Fibroblast of the aortic adventitia (primary cell): ENCODE measurements around the gene SUCLG2. TPM values are rescaled to one million over a fixed set of nuclear protein-coding genes. Genes with fewer than 3 reads are reported as not detected.

Experiments used
- DNase-seq: peaks from one replicate; pipeline ENCODE4 v3.0.0-alpha.2; 2010; ENCODE audit warnings: low read depth
- H3K4me3 ChIP-seq: 2 replicates; pipeline ENCODE4 v1.5.1; 2011; ENCODE audit warnings: low read depth, mild to moderate bottlenecking, control low read depth, low read length, moderate library complexity
- total RNA-seq: library from RNA; depleted of rRNA; stranded (reverse); fragments of >200 nt; gene quantifications from 2 replicates; pipeline ENCODE4 v1.2.3, GENCODE V29; 2012; ENCODE audit warnings: low replicate concordance
- TF ChIP-seq, protein P1 (sequence below): IDR thresholded peaks from 2 replicates; pipeline ENCODE4 v1.5.1; 2011; ENCODE audit warnings: mild to moderate bottlenecking, low read length, control low read depth, inconsistent platforms; ENCODE audit not compliant: insufficient read depth

The SUCLG2 gene
- total RNA-seq, 1 donor = 73.9 TPM

GRCh38 chr3:67662733-67663132, 8.3 kb upstream of the SUCLG2 start:
- DNase-seq = no peak
- TF ChIP-seq, protein P1, sequence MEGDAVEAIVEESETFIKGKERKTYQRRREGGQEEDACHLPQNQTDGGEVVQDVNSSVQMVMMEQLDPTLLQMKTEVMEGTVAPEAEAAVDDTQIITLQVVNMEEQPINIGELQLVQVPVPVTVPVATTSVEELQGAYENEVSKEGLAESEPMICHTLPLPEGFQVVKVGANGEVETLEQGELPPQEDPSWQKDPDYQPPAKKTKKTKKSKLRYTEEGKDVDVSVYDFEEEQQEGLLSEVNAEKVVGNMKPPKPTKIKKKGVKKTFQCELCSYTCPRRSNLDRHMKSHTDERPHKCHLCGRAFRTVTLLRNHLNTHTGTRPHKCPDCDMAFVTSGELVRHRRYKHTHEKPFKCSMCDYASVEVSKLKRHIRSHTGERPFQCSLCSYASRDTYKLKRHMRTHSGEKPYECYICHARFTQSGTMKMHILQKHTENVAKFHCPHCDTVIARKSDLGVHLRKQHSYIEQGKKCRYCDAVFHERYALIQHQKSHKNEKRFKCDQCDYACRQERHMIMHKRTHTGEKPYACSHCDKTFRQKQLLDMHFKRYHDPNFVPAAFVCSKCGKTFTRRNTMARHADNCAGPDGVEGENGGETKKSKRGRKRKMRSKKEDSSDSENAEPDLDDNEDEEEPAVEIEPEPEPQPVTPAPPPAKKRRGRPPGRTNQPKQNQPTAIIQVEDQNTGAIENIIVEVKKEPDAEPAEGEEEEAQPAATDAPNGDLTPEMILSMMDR = no peak
- H3K4me3 ChIP-seq = no peak overlapping the region

- H3K4me3 ChIP-seq = no peak overlapping the region
- peak; percentile 45 for DNase-seq
- TF ChIP-seq, protein P1 = no peak
These were observed 6.7 kb upstream of the SUCLG2 start for GRCh38 chr3:67661089-67661488.

DNA sequence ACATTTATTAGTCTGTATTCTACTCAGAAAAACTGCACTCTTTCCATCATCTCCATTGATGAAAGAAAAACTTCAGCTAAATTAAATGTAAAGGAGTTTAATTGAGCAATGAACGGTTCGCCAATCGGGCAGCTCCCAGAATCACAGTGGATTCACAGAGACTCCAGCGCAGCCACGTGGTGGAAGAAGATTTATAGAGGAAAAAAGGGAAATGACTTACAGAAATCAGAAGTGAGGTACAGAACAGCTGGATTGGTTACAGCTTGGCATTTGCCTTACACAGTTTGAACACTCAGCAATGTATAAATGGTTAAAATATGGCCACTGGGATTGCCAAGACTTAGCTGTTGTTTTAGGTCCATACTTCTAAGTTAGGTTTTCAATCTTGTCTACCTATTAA, 2.8 kb upstream of the SUCLG2 start:
- TF ChIP-seq, protein P1 = no peak
- H3K4me3 ChIP-seq = no peak overlapping the region
- no peak for DNase-seq

- DNase-seq = no peak
- H3K4me3 ChIP-seq = no peak overlapping the region
- TF ChIP-seq, protein P1 = no peak
These were observed 2.2 kb upstream of the SUCLG2 start for GRCh38 chr3:67656614-67657013.

DNA sequence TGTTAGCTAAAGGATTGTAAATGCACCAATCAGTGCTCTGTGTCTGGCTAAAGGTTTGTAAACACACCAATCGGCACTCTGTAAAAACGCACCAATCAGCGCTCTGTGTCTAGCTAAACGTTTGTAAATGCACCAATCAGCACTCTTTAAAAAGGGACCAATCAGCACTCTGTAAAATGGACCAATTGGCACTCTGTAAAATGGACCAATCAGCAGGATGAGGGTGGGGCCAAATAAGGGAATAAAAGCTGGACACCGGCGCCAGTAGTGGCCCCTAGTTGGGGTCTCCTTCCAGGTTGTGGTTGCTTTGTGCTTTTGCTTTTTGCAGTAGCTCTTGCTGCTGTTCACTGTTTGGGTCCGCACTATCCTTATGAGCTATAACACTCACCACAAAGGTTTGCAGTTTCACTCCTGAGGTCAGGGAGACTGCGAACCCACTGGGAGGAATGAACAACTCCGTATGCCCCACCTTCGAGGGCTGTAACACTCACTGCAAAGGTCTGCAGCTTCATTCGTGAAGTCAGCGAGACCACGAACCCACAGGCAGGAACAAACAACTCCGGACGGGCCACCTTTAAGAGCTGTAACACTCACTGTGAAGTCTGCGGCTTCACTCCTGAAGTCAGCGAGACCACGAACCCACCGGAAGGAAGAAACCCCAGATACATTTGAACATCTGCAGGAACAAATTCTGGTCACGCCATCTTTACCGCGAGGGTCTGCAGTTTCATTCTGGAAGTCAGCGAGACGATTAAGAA, 1.1 kb upstream of the SUCLG2 start:
- H3K4me3 ChIP-seq = peak overlapping the region; percentile 83
- DNase-seq = no peak
- TF ChIP-seq, protein P1 = no peak

GRCh38 chr3:67654844-67655177, 399 bp upstream of the SUCLG2 start:
- no peak for DNase-seq
- TF ChIP-seq, protein P1 = no peak
- peak overlapping the region; percentile 83 for H3K4me3 ChIP-seq
